OCI-LY7 (cell line): ENCODE measurements around the gene BCL11A. TPM values are rescaled to one million over a fixed set of nuclear protein-coding genes. Genes with fewer than 3 reads are reported as not detected.

Source experiments
- BruUV-seq: library from RNA; stranded (reverse); fragments of 400-500 nt; replicated peaks from 2 replicates; lab custom pipeline; 2021; lab: Mats Ljungman, UMichigan
- CTCF ChIA-PET: fragments of 300-600 bp; sonication (Branson Sonifier 250); formaldehyde crosslinking; loops from one replicate; lab custom pipeline; 2022; ENCODE audit warnings: antibody characterized with exemption; ENCODE audit not compliant: unreplicated experiment; lab: Charles Lee
- POLR2A ChIA-PET: fragments of 300-600 bp; sonication (Branson Sonifier 250); formaldehyde crosslinking; loops from one replicate; lab custom pipeline; 2022; ENCODE audit warnings: antibody characterized with exemption; lab: Charles Lee
- DNase-seq: peaks from one replicate; pipeline ENCODE4 v3.0.0-alpha.2; 2015; ENCODE audit warnings: low spot score
- H2AFZ ChIP-seq: fragments of 200-600 bp; sonication (generic), shearing (Covaris generic); 2 replicates; pipeline ENCODE4 v1.6.1; 2014; ENCODE audit warnings: mild to moderate bottlenecking, antibody characterized with exemption, low read length, moderate library complexity
- H3K27ac ChIP-seq: fragments of 200-600 bp; sonication (generic); 2 replicates; pipeline ENCODE4 v1.5.1; 2014; ENCODE audit warnings: mixed run types, low read depth, mild to moderate bottlenecking, moderate library complexity, low read length, inconsistent platforms; ENCODE audit not compliant: poor library complexity, severe bottlenecking
- H3K36me3 ChIP-seq: fragments of 200-600 bp; sonication (generic); 2 replicates; pipeline ENCODE4 v1.6.1; 2014; ENCODE audit warnings: mild to moderate bottlenecking, antibody characterized with exemption, low read length, moderate library complexity, mixed read lengths; ENCODE audit not compliant: insufficient read depth
- H3K4me1 ChIP-seq: fragments of 200-600 bp; sonication (generic); 2 replicates; pipeline ENCODE4 v1.5.1; 2014; ENCODE audit warnings: mild to moderate bottlenecking, low read length; ENCODE audit not compliant: insufficient read depth, poor library complexity, severe bottlenecking
- H3K4me2 ChIP-seq: fragments of 200-600 bp; sonication (generic); 2 replicates; pipeline ENCODE4 v1.6.1; 2014; ENCODE audit warnings: mild to moderate bottlenecking, low read length
- H3K4me3 ChIP-seq: fragments of 200-600 bp; sonication (generic); 2 replicates; pipeline ENCODE4 v1.5.1; 2014; ENCODE audit warnings: mild to moderate bottlenecking, low read depth, low read length; ENCODE audit not compliant: poor library complexity, severe bottlenecking
- H3K79me2 ChIP-seq: fragments of 200-600 bp; sonication (generic); 2 replicates; pipeline ENCODE4 v1.6.1; 2016; ENCODE audit warnings: low read depth, mild to moderate bottlenecking, low read length, moderate library complexity, mixed read lengths; ENCODE audit not compliant: insufficient read depth
- H3K9me2 ChIP-seq: fragments of 200-600 bp; sonication (generic); 2 replicates; pipeline ENCODE4 v1.6.1; 2016; ENCODE audit warnings: mild to moderate bottlenecking, low read length, mixed read lengths; ENCODE audit not compliant: insufficient read depth
- H3K9me3 ChIP-seq: fragments of 200-600 bp; sonication (generic); 2 replicates; pipeline ENCODE4 v1.6.1; 2014; ENCODE audit warnings: mild to moderate bottlenecking, mixed run types, low read length, mixed read lengths
- H4K20me1 ChIP-seq: fragments of 200-600 bp; sonication (generic); 2 replicates; pipeline ENCODE4 v1.6.1; 2014; ENCODE audit warnings: mild to moderate bottlenecking, antibody characterized with exemption, low read length, moderate library complexity, mixed read lengths; ENCODE audit not compliant: insufficient read depth
- EZH2phosphoT487 ChIP-seq: fragments of 200-600 bp; sonication (generic); IDR thresholded peaks from 2 replicates; pipeline ENCODE4 v1.6.1; 2018; ENCODE audit warnings: low read depth, borderline replicate concordance, mild to moderate bottlenecking, mixed run types, antibody characterized with exemption, low read length, moderate library complexity, mixed read lengths
- intact Hi-C: fragments of 100-400 bp; cut with micrococcal nuclease; formaldehyde crosslinking; loops from one replicate; pipeline ENCODE4 v1.10.0; 2022; ENCODE audit not compliant: unreplicated experiment
- total RNA-seq, 2 experiments: library from RNA; depleted of rRNA in 1 of 2; stranded (reverse); fragments of >200 nt in 1 of 2; shearing (Covaris generic) in 1 of 2; gene quantifications; 2 replicates each; pipeline ENCODE4 v1.2.3, GENCODE V29; 2014 to 2022
- TF ChIP-seq, protein P1 (sequence below): fragments of 200-600 bp; sonication (generic); conservative IDR thresholded peaks from 2 replicates; pipeline ENCODE4 v1.5.1; 2014; ENCODE audit warnings: mild to moderate bottlenecking, antibody characterized with exemption, low read length, moderate library complexity, mixed read lengths

BCL11A gene
- total RNA-seq, 2 experiments from 2014 or later, result 64.3 to 167 TPM

GRCh38 chr2:60433018-60433596 lies 120.3 kb downstream of the BCL11A start:
- Histone ChIP-seq H4K20me1 (no peaks in the 10 kb centered on the region), H3K27ac (no peak overlapping the region), H3K36me3 (no peaks in the 10 kb centered on the region), H3K4me3 (no peak overlapping the region), H3K79me2 (no peaks in the 10 kb centered on the region), H3K4me2 (no peak overlapping the region), H3K9me3 (no peaks in the 10 kb centered on the region), H2AFZ (no peak overlapping the region), H3K4me1 (peaks cover 17% of the 10 kb centered on the region), H3K9me2 (no peaks in the 10 kb centered on the region)
- no peak for TF ChIP-seq EZH2phosphoT487
- TF ChIP-seq, protein P1, sequence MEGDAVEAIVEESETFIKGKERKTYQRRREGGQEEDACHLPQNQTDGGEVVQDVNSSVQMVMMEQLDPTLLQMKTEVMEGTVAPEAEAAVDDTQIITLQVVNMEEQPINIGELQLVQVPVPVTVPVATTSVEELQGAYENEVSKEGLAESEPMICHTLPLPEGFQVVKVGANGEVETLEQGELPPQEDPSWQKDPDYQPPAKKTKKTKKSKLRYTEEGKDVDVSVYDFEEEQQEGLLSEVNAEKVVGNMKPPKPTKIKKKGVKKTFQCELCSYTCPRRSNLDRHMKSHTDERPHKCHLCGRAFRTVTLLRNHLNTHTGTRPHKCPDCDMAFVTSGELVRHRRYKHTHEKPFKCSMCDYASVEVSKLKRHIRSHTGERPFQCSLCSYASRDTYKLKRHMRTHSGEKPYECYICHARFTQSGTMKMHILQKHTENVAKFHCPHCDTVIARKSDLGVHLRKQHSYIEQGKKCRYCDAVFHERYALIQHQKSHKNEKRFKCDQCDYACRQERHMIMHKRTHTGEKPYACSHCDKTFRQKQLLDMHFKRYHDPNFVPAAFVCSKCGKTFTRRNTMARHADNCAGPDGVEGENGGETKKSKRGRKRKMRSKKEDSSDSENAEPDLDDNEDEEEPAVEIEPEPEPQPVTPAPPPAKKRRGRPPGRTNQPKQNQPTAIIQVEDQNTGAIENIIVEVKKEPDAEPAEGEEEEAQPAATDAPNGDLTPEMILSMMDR, result no peak
- POLR2A ChIA-PET, result interaction anchor here (0.6 to 1.6 kb wide), 3 partner anchors 13 to 119 kb away, joined by 3 to 8 read pairs (median 3); no protein-coding TSS in a partner anchor
- CTCF ChIA-PET, result no interaction called here
- BruUV-seq, result no TSS peak
- DNase-seq, result no peak
- intact Hi-C loops, result no loop called here

GRCh38 chr2:60432035-60432601 lies 121.3 kb downstream of the BCL11A start:
- DNase-seq, result no peak
- no peak overlapping the region for H3K27ac ChIP-seq
- no peak overlapping the region for H2AFZ ChIP-seq
- no peaks in the 10 kb centered on the region for H3K9me2 ChIP-seq
- H3K9me3 ChIP-seq, result no peaks in the 10 kb centered on the region
- ChIA-PET POLR2A (no interaction called here), CTCF (interaction anchor here (0.6 kb wide), 1 partner anchor 9 kb away, joined by 3 read pairs; no protein-coding TSS in a partner anchor)
- no peaks in the 10 kb centered on the region for H3K36me3 ChIP-seq
- H3K4me1 ChIP-seq, result peaks cover 7% of the 10 kb centered on the region
- no peaks in the 10 kb centered on the region for H3K79me2 ChIP-seq
- H4K20me1 ChIP-seq, result no peaks in the 10 kb centered on the region
- no TSS peak for BruUV-seq
- no peak overlapping the region for H3K4me3 ChIP-seq
- no peak for TF ChIP-seq EZH2phosphoT487
- TF ChIP-seq, protein P1, result no peak
- H3K4me2 ChIP-seq, result no peak overlapping the region
- intact Hi-C loops, result no loop called here

DNA sequence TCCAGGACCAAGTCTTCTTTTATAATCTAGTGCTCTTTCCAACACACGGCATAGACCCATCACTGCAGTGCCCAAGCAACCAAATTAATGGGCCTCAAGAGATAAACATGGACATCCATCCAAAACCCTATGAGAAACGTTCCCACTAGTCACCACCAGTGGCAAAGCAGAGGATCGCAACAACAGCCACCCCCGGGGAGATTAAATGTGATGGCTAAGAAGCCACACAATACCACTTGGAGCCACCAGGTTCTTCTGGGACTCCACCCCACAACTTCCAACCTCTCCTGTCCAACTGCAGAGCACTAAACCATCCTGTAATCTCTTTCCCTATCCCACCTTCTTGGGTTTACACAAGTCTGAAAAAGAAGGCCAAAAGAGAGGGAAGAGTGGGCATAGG lies 123.8 kb downstream of the BCL11A start:
- Histone ChIP-seq H2AFZ (no peak overlapping the region), H3K36me3 (no peaks in the 10 kb centered on the region), H3K79me2 (no peaks in the 10 kb centered on the region), H3K4me3 (no peak overlapping the region), H4K20me1 (no peaks in the 10 kb centered on the region), H3K27ac (no peak overlapping the region), H3K9me3 (peaks cover 5% of the 10 kb centered on the region; the same call in 1 of the 2 replicates), H3K9me2 (no peaks in the 10 kb centered on the region), H3K4me2 (no peak overlapping the region), H3K4me1 (no peaks in the 10 kb centered on the region)
- ChIA-PET POLR2A (interaction anchor here (1.5 to 3.0 kb wide), 3 partner anchors 10 to 64 kb away, joined by 4 to 11 read pairs (median 4); no protein-coding TSS in a partner anchor), CTCF (no interaction called here)
- TF ChIP-seq, protein P1, result no peak
- TF ChIP-seq EZH2phosphoT487, result no peak
- intact Hi-C loops, result no loop called here
- no TSS peak for BruUV-seq
- no peak for DNase-seq
